SKM-1 treated with dmso at 0.1 percent for 144 hours (cell line): Measurements from ENCODE around the gene SRSF2.
A peak's percentile ranks its signal among the peaks of the same experiment; 100 is the strongest.
"Not testable (repeated sequence)": the region's sequence is repeated elsewhere in the genome, so short reads cannot be mapped to it uniquely, and the experiment has no call there.

Experiments used
- DNase-seq: peaks from one replicate; lab custom pipeline; 2025; ENCODE audit not compliant: unreplicated experiment; lab: John Stamatoyannopoulos, UW

Gene SRSF2

GRCh38 chr17:76737082-76737675 is at the start of gene SRSF2:
TSS of gene SRSF2 (minus strand) at chr17:76737331. CDS start at chr17:76737160, 171 bp downstream.
- DNase-seq, result peak; percentile 99

- DNase-seq, result no peak
Measured at GRCh38 chr17:76784926-76785325, 47.8 kb upstream of the SRSF2 start.

GRCh38 chr17:76783146-76783545 is 46.0 kb upstream of the SRSF2 start:
- no peak for DNase-seq

GRCh38 chr17:76781056-76781982 is 44.2 kb upstream of the SRSF2 start:
- no peak for DNase-seq

- DNase-seq, result no peak
Measured at GRCh38 chr17:76775021-76775600, 38.0 kb upstream of the SRSF2 start.

GRCh38 chr17:76772842-76773525 is 35.9 kb upstream of the SRSF2 start:
- no peak for DNase-seq

- no peak for DNase-seq
Measured at GRCh38 chr17:76758570-76758969, 21.4 kb upstream of the SRSF2 start.

- DNase-seq, result no peak
Measured at GRCh38 chr17:76757256-76757655, 20.1 kb upstream of the SRSF2 start.

- no peak for DNase-seq
Measured at GRCh38 chr17:76755285-76755684, 18.2 kb upstream of the SRSF2 start.

GRCh38 chr17:76753061-76753961 is 16.2 kb upstream of the SRSF2 start:
- DNase-seq, result no peak

GRCh38 chr17:76752006-76752405 is 14.9 kb upstream of the SRSF2 start:
- DNase-seq, result no peak

GRCh38 chr17:76751416-76751993 is 14.4 kb upstream of the SRSF2 start:
- no peak for DNase-seq

GRCh38 chr17:76748657-76749056 is 11.5 kb upstream of the SRSF2 start:
- DNase-seq, result no peak

- DNase-seq, result no peak
Measured at GRCh38 chr17:76747716-76748363, 10.7 kb upstream of the SRSF2 start.

- not testable (repeated sequence) for DNase-seq
Measured at GRCh38 chr17:76745785-76746184, 8.7 kb upstream of the SRSF2 start.

- DNase-seq, result no peak
Measured at GRCh38 chr17:76744747-76745146, 7.6 kb upstream of the SRSF2 start.

GRCh38 chr17:76742958-76743357 is 5.8 kb upstream of the SRSF2 start:
- no peak for DNase-seq

- DNase-seq, result no peak
Measured at GRCh38 chr17:76740329-76741118, 3.4 kb upstream of the SRSF2 start.
